CD4-positive, alpha-beta T cell treated with Interleukin-1 beta for 1 hour (primary cell): ENCODE results near the gene HTR1A.
A peak's percentile ranks its signal among the peaks of the same experiment; 100 is the strongest.

ENCODE experiments used
- DNase-seq, 2 donors: peaks; one replicate each; pipeline ENCODE4 v3.0.0-alpha.2; 2020 to 2022

Gene HTR1A

DNA sequence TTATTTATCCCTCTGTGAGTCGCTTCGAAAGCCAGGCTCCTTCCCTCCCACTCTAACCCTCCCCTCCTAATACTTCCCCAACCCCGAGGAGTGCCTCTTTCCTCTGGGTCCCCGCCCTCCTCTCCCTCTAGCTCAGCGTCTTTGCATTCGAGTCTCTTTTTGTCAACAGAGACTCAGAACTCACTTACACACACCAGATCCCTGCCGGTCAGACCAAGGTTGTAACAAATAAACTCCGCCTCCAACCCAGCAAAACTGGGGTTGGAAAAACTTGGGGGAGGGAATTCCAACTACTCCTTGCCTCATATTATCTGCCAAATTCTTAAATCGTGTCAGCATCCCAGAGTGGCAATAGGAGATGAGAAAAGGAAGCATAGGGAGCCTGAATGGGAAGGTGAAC, at the start of gene HTR1A:
Gene HTR1A (minus strand): TSS at position 167 of the 400 bp plus-strand sequence. CDS start 726 bp downstream, outside the sequence.
- DNase-seq = no peak

DNA sequence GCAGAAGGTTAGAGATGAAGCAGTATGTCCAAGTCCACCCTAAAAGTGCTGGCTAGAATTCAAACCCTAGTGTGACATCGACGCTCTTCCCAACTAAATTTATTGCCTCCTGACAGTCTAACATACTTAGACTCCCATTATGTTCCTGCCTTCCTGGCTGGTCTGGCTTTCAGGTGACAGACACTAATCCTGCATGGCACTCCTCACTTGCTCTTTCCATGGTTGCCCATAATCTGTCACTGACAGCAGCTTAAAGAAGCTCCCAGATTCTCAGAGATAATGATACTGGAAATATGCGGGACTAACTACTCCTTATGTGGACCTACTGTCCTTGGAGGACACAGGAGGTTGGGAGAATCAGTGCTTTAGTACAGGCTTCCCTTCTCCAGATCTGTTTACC, 41.7 kb upstream of the HTR1A start:
- DNase-seq = no peak

DNA sequence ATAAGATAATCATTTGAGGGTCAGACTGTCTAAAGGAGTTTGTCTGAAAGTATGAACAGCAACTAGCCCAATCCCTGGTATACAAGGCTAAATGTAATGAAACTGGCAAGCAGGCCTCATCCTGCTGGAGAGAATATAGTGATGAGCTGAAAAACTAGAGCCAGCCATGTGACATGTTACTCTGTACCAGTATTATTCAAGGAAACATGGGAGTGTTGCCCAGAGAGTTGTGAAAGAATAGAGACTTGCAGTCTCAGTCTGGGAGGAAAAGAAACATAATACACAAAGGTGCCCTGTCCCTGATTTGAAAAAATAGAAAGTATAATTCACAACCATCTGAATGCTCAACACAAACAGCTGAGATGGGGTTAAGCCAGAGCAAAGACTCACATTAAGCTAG, 37.9 kb upstream of the HTR1A start:
- DNase-seq = no peak

DNA sequence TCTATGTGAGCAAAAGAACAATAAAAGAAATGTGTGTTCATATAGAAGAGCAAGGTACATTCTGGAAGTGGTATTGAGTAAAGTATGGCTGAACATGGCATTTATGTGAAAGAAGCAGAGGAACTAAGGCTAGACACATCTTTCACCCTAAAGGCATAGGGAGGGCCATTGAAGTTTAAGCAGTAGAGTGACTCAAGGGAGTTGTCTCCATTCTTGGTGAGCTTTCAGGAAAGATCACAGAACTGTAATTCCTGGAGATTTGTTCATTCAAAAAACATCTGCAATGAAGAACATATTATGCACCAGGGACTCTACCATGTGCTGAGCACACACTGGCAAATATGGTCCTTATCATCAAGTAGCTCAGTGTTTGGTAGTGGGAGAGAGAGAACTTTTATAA, 24.8 kb upstream of the HTR1A start:
- DNase-seq = no peak

DNA sequence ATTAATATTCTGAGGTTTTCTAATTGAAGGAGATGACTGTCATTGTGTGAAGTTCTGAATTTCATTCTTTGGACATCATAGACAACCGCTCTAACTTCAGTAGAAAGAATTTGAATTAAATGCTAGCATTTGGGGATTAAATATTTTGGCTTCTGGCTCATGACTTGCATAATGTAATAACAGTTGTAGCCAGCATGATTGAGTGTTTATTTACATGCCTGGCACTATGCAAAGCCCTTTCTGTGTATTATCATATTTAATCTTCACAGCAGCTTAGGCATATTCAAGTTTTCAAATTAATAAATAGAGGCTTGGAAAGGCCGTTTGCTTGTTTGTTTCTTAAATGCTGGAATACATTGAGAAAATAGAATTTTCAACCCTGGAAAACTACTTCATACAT, 19.6 kb upstream of the HTR1A start:
- DNase-seq = no peak

DNA sequence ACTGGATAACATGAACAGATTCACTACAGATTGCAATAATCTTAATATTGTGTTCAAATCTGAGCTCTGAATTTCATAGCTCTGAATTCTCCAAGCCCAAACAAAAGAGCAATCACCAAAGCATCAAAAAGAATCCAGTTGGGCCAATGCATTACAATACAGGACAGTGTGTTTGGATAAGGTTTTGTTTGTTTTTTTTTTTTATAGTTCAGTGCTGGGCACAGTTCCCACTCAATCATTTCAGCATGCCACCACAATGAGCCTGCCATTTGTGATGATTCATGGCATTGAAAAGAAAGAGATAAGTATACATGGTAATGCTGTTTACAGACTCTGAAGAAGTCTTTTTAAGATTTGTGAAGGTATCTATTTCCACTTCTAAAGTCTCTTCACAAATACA, 1.7 kb upstream of the HTR1A start:
- DNase-seq = no peak

DNA sequence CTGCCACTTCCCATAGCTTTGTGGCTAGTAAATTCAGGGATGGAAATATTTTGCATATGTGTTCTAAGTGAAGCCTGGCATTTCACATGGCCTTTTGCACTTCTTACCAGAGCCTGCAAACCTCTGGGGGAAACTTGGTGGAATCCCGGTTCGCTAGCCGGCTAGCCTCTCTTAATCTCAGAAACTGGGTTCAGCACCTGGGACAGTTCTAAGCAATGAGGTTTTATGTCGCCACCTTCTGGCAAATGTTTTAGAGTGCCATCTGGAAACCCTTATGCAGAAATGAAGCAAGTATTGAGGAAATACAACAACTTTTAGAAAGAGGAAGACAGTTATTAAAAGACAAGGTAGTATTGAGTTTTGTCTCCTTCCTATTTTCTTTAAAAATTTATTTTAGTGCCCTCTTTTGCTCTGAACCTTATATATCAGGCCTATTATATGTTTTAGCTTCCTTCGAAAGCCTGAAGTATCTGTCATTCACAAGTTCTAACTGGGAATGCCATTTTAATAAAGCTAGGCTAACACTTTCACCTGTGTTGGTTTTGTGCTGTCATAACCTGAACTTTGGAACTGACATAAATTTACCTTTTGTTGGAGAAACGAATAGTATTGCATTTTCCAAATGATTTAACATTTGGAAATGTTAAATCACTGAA, 963 bp upstream of the HTR1A start:
- DNase-seq = peak in 1 of 2 donors; percentile 1

DNA sequence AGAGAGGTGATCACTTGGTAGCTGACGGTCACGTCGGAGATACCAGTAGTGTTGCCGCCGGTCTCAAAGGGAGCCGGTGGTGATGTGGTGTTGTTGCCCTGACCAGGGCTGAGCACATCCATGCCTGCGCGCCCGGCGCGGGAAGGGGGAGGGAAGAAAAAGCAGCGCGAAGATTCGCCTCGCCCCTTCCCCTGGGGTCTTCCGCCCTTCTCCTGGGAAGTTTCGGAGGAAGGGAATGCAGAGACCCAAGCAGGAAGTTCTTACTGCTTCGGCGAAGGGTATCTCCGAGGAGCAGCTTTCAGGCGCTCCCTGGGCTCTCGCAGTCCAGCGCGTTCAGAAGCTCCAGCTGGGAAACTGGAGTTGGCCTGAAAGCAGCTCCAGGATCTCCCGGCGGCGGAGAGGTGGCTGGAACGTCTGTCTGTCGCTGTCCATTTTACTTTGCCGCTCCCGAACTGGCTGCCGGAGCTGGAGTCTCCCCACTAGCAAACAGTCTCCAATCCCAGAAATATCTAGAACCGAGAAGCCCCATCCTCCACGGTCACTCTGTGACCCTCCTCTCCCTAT, 565 bp downstream of the HTR1A start:
- DNase-seq = no peak

DNA sequence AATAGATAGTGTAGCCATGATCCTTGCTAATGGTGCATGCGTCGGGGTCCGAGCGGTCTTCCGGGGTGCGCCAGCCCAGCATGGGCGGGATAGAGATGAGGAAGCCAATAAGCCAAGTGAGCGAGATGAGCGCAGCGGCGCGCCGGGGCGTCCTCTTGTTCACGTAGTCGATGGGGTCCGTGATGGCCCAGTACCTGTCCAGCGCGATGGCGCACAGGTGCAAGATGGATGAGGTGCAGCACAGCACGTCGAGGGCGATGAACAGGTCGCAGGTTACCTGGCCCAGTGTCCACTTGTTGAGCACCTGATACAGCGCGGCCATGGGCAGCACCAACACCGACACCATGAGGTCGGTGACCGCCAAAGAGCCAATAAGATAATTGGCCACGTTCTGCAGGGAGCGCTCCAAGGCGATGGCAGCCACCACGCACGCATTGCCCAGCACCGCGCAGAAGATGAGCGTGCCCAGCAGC, 1.1 kb downstream of the HTR1A start:
- no peak for DNase-seq

DNA sequence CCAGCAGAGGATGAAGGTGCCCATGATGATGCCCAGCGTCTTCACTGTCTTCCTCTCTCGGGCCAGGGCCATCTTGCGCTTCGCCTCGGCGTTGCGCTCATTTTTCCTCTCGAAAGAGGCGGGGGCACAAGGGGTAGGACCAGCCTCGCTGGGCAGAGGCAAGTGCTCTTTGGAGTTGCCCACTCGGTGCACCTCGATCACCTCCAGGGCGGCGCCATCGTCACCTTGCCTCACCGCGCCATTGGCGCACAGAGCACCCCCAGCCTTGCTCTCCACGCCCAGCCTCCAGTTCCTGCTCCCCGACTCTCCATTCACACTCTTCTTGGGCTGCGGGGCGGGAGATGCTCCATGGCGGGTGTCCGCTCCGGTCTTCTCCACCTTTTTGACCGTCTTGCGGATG, 1.6 kb downstream of the HTR1A start:
- DNase-seq = no peak

DNA sequence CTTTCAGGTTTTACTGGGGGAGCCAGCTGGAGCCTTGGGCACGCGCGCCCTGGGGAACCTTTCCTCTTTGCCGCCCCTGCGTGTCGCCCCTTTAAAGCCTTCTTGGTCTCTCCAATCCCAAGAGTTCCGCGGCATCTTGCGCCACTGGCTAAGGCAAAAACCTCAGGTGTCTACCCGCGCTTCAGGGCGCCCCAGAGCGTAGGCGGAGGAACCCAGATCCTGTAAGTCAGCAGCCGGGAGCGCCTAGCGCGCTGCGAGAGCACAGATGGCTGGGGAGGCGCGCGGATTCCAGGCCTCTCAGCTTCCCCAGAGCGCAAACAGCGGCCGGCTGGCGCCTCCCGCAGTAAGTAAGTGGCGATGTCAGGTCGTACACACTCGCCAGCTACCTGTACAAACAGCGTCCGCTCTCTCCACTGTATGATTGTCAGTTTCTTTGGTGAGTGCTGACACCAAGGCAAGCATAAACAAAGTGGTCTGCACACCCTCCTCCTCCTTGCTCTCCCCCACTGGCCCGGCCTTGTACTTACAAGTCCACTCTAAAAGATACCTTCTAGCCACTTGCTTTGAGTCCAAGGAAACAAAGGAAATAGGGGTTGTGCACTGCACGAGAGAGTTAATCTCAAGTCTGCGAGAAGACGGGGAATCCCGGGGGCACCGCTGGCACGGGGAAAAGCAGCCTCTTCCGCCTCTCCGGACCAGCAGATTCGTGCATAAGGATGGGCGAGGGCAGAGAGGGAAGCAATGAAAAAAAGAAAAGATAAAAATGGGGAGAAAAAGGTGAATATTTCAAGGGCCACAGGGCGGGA, 2.9 kb downstream of the HTR1A start:
- DNase-seq = no peak

DNA sequence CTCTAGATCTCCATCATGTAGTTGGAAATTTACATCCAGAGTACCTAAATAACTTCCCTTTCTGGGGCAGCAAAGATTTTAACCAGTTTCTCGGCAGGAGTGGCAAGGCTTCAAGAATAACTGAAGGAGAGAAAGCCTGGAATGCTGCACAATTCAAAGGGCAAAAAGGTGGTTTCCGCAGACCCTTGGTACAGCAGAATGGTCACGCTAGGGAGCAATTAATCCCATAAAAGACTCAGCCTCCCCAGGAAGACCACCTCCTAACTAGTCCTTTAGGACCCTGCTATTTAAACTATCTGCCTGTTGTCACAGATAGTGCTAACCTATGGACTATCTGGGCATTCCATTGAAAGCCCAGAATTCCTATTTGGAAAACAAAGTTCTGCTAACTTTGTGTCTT, 3.6 kb downstream of the HTR1A start:
- DNase-seq = no peak

DNA sequence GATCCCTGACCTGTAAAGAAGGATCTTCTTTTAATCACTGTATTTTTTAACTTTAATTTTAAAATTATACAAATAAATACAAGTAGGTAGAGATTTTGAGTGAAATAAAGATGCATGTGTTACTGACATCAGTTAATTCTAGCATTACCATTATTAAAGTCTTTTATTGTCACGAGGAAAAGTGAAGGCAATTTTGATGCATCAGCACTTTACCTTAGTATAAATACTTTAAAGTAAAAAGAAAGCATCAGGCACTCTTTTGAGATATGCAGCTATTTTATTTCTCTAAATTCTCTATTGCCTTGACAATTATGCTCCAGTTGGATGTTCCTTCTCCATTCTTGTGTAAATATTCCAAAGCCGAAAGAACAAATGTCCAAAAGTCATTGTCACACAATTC, 4.6 kb downstream of the HTR1A start:
- DNase-seq = no peak

DNA sequence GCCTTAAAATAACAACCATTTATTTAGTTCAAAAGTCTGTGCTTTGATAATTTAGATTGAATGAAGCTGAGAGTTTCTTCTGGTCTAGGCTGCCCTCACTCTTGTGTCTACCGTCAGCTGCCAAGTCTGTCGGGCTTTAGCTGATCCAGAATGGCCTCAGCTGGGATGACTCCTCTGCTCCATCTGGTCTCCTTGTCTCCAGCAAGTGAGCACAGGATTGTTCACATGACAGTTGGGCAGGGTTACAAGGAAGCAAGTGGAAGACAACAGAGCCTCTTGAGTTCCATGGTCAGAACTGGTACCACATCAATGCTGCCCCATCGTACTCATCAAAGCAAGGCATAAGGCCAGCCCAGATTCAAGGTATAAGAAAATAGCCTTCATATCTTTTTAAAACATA, 9.0 kb downstream of the HTR1A start:
- no peak for DNase-seq

DNA sequence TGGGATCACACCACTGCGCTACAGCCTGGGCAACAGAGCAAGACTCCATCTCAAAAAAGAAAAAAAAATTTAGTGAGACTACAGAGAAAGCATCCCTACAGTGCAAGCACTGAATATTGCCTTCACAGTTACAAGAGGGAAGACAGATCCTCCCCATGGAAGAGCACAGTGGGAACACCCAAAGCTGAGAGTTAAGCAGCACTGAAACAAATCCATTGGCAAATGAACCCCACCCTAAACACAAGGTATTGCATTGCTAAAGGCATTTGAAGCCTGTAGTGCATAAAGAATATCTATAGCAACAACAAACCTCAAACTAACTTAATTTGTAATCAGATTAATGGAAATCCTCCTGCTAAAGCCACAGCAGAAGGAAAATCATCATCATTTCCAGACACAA, 27.1 kb downstream of the HTR1A start:
- no peak for DNase-seq

DNA sequence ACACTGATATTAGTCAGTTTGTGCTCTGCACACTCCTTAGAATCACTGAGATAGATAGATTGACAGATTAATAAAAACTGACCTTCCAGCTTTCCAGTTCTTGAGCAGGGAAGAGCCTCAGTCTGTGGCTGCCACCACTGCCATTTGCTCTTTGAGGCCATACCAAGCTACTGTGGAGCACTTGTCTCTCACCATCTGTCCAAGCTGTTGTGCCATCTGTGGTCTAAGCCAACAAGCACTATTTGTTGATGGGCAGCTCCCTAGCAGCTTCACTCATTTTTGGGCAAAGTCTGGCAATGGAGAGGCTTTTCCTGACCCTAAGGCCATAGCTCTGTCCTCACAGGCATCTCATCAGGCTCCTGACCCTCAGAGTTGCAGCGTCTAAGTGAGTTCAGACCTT, 30.4 kb downstream of the HTR1A start:
- DNase-seq = no peak

DNA sequence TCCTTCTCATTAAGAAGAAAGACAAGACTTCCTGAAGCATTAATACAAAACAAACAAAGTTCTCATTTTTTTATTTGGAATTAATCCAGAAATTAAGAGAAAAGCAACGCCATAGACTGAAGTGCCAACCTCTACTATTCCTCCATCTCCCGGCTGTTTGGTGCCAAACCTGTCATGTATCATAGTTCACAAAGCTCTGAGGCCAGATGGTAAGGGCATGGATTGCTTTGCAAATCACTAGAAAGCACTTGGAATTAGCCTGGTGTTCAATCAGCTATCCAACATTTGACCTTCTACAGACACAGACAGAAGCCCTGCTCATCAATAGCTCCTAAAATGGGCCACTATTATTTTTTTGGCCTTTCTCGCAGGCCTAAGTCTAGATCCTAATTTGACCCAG, 33.8 kb downstream of the HTR1A start:
- DNase-seq = no peak

DNA sequence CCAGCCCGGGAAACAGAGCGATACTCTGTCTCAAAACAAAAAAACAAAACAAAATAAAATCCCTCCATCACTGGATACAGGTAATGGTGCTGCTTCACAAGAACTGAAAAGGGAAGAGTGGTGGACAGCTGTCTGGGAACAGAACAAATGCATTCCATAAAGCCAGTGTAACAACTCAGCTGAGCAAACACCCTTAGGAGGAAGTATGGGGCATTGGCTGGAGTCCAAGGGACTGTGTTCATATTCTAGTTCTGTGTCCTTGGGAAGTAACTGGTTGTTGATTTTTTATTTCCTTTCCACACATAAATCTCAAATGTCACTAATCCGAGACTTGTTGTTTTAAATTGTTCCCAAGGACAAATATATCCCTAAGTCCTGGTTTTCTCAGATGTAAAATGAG, 38.3 kb downstream of the HTR1A start:
- DNase-seq = no peak

DNA sequence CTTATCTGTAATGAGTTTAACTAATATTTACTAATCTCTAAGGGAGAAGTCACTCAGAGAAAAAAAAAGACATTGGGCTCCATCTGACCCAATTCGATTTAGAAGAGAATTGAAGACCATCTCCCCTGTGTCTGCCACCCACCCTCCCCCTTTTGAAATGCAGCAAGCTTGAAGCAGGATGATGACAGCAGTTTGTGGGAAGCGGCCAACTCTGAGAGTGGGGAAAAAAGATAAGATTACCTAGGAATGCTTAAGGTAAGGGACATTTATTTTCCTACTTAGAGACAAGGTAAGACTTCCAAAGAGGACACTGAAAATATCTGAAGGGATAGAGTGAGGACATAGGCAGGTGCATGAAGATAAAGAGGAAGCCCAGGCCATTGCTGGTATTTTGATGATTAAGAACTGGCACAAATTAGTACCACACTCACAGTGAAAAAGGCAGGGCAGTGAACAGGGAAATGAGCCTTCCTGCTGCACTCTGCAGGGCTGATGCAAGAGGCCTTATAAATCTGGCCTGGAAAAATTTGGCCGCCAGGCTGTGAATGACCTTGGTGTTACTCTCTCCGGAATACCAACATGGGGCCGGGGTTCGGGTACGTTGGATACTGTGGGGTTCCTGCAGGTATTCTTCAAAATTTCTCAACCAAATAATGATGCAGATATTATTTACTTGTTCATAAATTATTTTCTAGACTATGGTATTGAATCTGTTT, 42.3 kb downstream of the HTR1A start:
- no peak for DNase-seq

DNA sequence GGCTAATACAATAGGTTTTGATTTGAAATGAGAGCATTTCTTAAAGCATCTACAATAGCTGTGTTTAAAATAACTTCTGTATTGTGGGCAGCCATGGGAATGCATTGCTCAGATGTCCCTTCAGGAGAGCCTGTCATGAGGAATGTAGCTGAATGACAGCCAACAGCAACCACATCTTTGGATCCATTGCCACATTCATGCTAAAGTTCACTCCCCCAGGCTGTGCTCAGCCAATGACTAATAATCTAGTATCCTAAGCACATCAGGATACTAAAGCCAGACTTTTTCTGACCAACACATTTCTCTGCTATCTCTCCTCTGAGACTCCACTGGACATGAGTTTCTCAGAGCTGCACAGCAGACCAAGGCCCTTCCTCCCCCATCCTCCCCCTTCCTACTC, 45.5 kb downstream of the HTR1A start:
- DNase-seq = no peak

DNA sequence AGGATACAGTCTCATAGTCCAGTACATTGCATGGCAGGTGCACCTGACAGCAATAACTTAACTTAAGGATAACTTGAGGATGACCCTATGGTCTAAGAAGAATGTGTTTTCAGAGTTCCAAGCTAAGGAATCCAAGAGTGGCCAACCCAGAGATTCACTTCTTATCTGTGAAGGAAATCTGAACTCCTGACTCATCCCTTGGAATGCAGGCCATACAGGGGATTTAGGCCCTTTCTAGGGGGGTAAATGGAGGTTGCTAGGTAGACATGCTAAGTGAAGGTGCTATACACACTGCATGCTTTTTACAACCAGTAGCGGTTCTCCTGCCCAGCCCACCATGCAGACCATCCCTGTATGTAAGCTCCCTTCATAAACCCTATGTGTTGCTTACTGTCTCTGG, 50.4 kb downstream of the HTR1A start:
- no peak for DNase-seq
